HepG2 (cell line): ENCODE results near the gene MTHFR. TPM values are rescaled to one million over a fixed set of nuclear protein-coding genes. Genes with fewer than 3 reads are reported as not detected.

ENCODE experiments used
- AKAP8 ChIP-seq: sonication (generic); formaldehyde crosslinking; IDR thresholded peaks from 2 replicates; pipeline ENCODE4 v1.5.1; 2020; ENCODE audit warnings: mild to moderate bottlenecking, missing genetic modification reagents
- ARID3A ChIP-seq: IDR thresholded peaks from 2 replicates; pipeline ENCODE4 v1.6.1; 2012; ENCODE audit warnings: low read depth, low read length, improper control_type of control experiment
- CSRNP1 ChIP-seq: sonication (generic); formaldehyde crosslinking; IDR thresholded peaks from 2 replicates; pipeline ENCODE4 v1.8.1; 2023; ENCODE audit warnings: mild to moderate bottlenecking, missing genetic modification reagents
- DPF2 ChIP-seq: sonication (generic); formaldehyde crosslinking; IDR thresholded peaks from 2 replicates; pipeline ENCODE4 v1.4.0; 2020; ENCODE audit warnings: mild to moderate bottlenecking, low read depth, missing genetic modification reagents, borderline replicate concordance
- DR1 ChIP-seq: sonication (generic); formaldehyde crosslinking; IDR thresholded peaks from 2 replicates; pipeline ENCODE4 v1.8.0; 2021; ENCODE audit warnings: mild to moderate bottlenecking, missing genetic modification reagents, inconsistent platforms
- DZIP1 ChIP-seq: sonication (generic); formaldehyde crosslinking; IDR thresholded peaks from 2 replicates; pipeline ENCODE4 v1.5.0; 2020; ENCODE audit warnings: mild to moderate bottlenecking, missing genetic modification reagents
- EP300 ChIP-seq, 3 experiments: sonication (generic) in 1 of 3; formaldehyde crosslinking in 1 of 3; IDR thresholded peaks; 2 replicates each; pipeline versions ENCODE4 v1.5.1 to v1.6.1; 2011 to 2020; ENCODE audit warnings: low read depth in 2 of 3, low read length in 2 of 3, borderline replicate concordance in 1 of 3, improper control_type of control experiment in 1 of 3, mild to moderate bottlenecking in 1 of 3, missing genetic modification reagents in 1 of 3, moderate library complexity in 1 of 3
- IKZF4 ChIP-seq: sonication (generic); formaldehyde crosslinking; IDR thresholded peaks from 2 replicates; pipeline ENCODE4 v1.5.1; 2020; ENCODE audit warnings: borderline replicate concordance, mild to moderate bottlenecking, low read depth, missing genetic modification reagents; ENCODE audit errors: not compliant biosample characterization
- MIER2 ChIP-seq: IDR thresholded peaks from 2 replicates; pipeline ENCODE4 v1.6.1; 2016; ENCODE audit warnings: missing biosample characterization, missing genetic modification reagents
- NCOA1 ChIP-seq: sonication (generic); formaldehyde crosslinking; IDR thresholded peaks from 2 replicates; pipeline ENCODE4 v1.9.0; 2021; ENCODE audit warnings: missing genetic modification reagents
- NR2F2 ChIP-seq: IDR thresholded peaks from 2 replicates; pipeline ENCODE4 v1.6.1; 2012; ENCODE audit warnings: low read depth, inconsistent platforms, borderline replicate concordance
- SNRNP70 ChIP-seq: fragments of 200-400 bp; formaldehyde crosslinking; IDR thresholded peaks from 2 replicates; pipeline ENCODE4 v1.6.1; 2017; ENCODE audit warnings: mild to moderate bottlenecking, low read depth, low read length, moderate library complexity
- SUZ12 ChIP-seq: fragments of 150-350 bp; IDR thresholded peaks from 2 replicates; pipeline ENCODE4 v1.6.1; 2014; ENCODE audit warnings: low read depth, low read length
- TBX2 ChIP-seq: sonication (generic); formaldehyde crosslinking; IDR thresholded peaks from 2 replicates; pipeline ENCODE4 v1.5.0; 2020; ENCODE audit warnings: missing genetic modification reagents, mild to moderate bottlenecking, borderline replicate concordance
- TEF ChIP-seq: sonication (generic); formaldehyde crosslinking; IDR thresholded peaks from 2 replicates; pipeline ENCODE4 v1.5.0; 2020; ENCODE audit warnings: missing genetic modification reagents
- TSC22D2 ChIP-seq: sonication (generic); formaldehyde crosslinking; IDR thresholded peaks from 2 replicates; pipeline ENCODE4 v1.5.1; 2020; ENCODE audit warnings: missing genetic modification reagents, mild to moderate bottlenecking, borderline replicate concordance
- ZNF234 ChIP-seq: sonication (generic); formaldehyde crosslinking; conservative IDR thresholded peaks from 2 replicates; pipeline ENCODE4 v1.5.1; 2020; ENCODE audit warnings: mild to moderate bottlenecking, missing genetic modification reagents
- ZNF264 ChIP-seq: sonication (generic); formaldehyde crosslinking; IDR thresholded peaks from 2 replicates; pipeline ENCODE4 v1.4.0; 2020; ENCODE audit warnings: missing genetic modification reagents
- ZNF367 ChIP-seq: sonication (generic); formaldehyde crosslinking; IDR thresholded peaks from 2 replicates; pipeline ENCODE4 v1.4.0; 2020; ENCODE audit warnings: missing genetic modification reagents, borderline replicate concordance
- ZNF441 ChIP-seq: sonication (generic); formaldehyde crosslinking; IDR thresholded peaks from 2 replicates; pipeline ENCODE4 v1.7.0; 2021; ENCODE audit warnings: missing genetic modification reagents, borderline replicate concordance
- ZNF691 ChIP-seq: sonication (generic); formaldehyde crosslinking; IDR thresholded peaks from 2 replicates; pipeline ENCODE4 v1.4.0; 2020; ENCODE audit warnings: missing genetic modification reagents, low read depth, mild to moderate bottlenecking, borderline replicate concordance
- polyA plus RNA-seq, 8 experiments: library from polyadenylated mRNA; depleted of rRNA in 3 of 8; stranded (reverse) in 7 of 8; unstranded in 1 of 8; fragments of >200 nt; fragmentation: Illumina TruSeq in 4 of 8; extraction: Trizol in 4 of 8; gene quantifications; 2 replicates each; pipeline versions ENCODE4 v1.2.1 to v1.2.3, GENCODE V29; 2011 to 2016; ENCODE audit warnings: low read depth in 4 of 8, missing spikeins in 1 of 8, mixed read lengths in 1 of 8; ENCODE audit not compliant: insufficient read depth in 1 of 8
- total RNA-seq, 5 experiments: library from RNA; depleted of rRNA; stranded (reverse); fragments of >200 nt; fragmentation: Illumina TruSeq; extraction: Trizol; gene quantifications; 2 replicates each; pipeline ENCODE4 v1.2.3, GENCODE V29; 2016; ENCODE audit warnings: low read depth in 1 of 5

MTHFR gene
- total and polyA plus RNA-seq, 2 of the 13 experiments (the other 11 are each of a cell fraction or from before 2014, with no cell fraction given): 3.8 to 8.2 TPM

- TF ChIP-seq ZNF691 (CRISPR knock-in tag) (no peak), ZNF234 (CRISPR knock-in tag) (no peak), DZIP1 (no peak), NCOA1 (no peak), IKZF4 (CRISPR knock-in tag) (no peak), EP300 (IDR thresholded peaks at IDR 0.05; ENCODE audit: low read depth in 2 of 2, low read length in 2 of 2) (peak in 1 of 2 experiments; percentile 15; a peak in 1 of 4 replicates), EP300 (CRISPR knock-in tag; IDR thresholded peaks at IDR 0.05; ENCODE audit: borderline replicate concordance) (no peak), CSRNP1 (CRISPR knock-in tag) (0 out of 2 replicates have a peak, but pooled peaks have one; percentile 56), ZNF264 (CRISPR knock-in tag) (no peak), TBX2 (CRISPR knock-in tag) (no peak), SUZ12 (no peak), MIER2 (CRISPR knock-in tag) (no peak), DR1 (CRISPR knock-in tag) (no peak), ARID3A (no peak), AKAP8 (CRISPR knock-in tag) (no peak), SNRNP70 (no peak), TSC22D2 (CRISPR knock-in tag) (no peak), ZNF367 (CRISPR knock-in tag) (no peak), DPF2 (no peak), NR2F2 (no peak), ZNF441 (CRISPR knock-in tag) (no peak), TEF (CRISPR knock-in tag) (no peak)
Observed at GRCh38 chr1:11735854-11736745, 69.7 kb downstream of the MTHFR start, which contains the start of gene AGTRAP (continued).
